ENCODE measurements around the gene SLC25A22.
A peak's percentile ranks its signal among the peaks of the same experiment; 100 is the strongest.

The SLC25A22 gene

GRCh38 chr11:747158-748006, 50.7 kb downstream of the SLC25A22 start, which contains the start of gene TALDO1:
TALDO1 (plus strand) TSS chr11:747464; CDS start chr11:747482, 18 bp downstream.
- peak; percentile 57 to 62 for DNase-seq (ENCODE audit: low read depth in 2 of 2)

DNA sequence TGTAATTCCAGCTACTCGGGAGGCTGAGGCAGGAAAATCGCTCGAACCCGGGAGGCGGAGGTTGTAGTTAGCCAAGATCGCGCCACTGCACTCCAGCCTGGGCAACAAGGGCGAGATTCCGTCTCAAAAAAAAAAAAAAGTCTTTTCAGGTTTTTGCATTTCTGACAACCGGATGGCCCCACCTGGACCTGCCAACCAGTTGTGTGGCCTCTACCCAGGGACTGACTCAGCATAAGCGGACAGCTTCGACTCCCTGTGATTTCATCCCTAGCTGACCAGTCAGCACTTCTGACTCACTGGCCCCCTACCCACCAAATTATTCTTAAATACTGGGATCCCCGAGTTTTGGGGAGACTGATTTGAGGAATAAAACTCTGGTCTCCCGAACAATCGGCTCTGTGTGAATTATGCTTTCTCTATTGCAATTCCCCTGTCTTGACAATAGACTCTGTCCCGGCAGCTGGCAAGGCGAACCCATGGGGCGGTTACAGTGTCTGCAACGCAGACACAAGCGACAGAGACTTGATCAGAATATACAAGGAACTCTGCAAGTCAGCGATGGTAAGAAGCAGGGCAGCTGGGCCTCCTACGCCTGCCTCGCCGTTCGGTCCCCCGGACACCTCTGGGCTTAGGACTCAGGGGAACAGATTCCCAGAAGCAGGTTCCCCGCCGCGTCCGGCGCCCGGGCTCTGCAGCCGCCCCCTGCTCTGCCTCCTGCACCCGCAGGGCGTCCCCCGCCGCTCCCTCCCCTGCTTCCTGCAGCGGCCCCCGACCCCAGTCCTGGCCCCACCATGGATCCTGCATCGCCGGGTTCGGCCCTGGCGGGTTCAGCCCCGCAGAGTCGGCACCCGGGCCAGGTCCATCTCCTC, 51.6 kb downstream of the SLC25A22 start:
- DNase-seq (ENCODE audit: low read depth in 2 of 2): no peak

DNA sequence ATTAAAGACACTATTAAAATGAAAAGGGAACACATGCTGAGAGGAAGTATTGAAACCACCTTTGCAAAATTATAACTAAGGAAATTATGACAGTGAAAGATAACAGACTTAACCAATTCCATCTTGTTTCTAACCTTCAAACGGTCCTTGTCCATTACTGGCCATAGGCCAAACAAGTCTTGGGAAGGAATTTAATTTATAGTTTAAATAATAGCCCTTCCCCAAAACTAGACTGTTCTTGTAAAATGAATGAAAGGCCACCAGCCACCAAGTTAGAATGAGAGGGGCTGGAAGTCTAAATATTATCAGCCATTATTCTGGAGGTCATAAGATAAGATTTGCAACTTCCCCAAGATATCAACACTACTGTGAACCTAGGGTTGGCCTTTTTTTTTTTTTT, 52.7 kb downstream of the SLC25A22 start:
- no peak for DNase-seq (ENCODE audit: low read depth in 2 of 2)

- DNase-seq (ENCODE audit: low read depth in 2 of 2): no peak
Observed at GRCh38 chr11:742571-743201, 55.4 kb downstream of the SLC25A22 start.

DNA sequence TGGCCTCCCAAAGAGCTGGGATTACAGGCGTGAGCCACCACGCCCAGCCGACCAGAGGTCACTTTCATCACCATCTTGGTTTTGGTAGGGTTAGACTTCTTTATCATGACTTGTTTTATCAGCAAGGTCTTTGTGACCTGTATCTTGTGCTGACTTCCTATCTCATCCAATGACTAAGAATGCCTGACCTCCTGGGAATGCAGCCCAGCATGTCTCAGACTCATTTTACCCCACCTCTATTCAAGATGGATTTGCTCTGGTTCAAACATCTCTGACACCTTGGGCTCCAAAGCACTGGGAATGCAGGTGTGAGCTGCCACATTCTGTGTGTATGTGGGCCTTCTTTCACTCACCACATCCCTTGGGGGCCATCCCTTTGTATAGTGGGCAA, 55.9 kb downstream of the SLC25A22 start:
- DNase-seq (ENCODE audit: low read depth in 2 of 2): no peak

All from stimulated activated CD8-positive, alpha-beta memory T cell treated with anti-CD3 and anti-CD28 coated beads, Interleukin-7, amount 100 ng/mL, for 1 hour (primary cell).